ENCODE measurements around the gene ABO.

GRCh38 chr9:133309608-133310007 is 34.6 kb upstream of the ABO start:
- TF ChIP-seq, protein P1, sequence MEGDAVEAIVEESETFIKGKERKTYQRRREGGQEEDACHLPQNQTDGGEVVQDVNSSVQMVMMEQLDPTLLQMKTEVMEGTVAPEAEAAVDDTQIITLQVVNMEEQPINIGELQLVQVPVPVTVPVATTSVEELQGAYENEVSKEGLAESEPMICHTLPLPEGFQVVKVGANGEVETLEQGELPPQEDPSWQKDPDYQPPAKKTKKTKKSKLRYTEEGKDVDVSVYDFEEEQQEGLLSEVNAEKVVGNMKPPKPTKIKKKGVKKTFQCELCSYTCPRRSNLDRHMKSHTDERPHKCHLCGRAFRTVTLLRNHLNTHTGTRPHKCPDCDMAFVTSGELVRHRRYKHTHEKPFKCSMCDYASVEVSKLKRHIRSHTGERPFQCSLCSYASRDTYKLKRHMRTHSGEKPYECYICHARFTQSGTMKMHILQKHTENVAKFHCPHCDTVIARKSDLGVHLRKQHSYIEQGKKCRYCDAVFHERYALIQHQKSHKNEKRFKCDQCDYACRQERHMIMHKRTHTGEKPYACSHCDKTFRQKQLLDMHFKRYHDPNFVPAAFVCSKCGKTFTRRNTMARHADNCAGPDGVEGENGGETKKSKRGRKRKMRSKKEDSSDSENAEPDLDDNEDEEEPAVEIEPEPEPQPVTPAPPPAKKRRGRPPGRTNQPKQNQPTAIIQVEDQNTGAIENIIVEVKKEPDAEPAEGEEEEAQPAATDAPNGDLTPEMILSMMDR (conservative IDR thresholded peaks at IDR 0.05), result no peak
- TF ChIP-seq EZH2 (IDR thresholded peaks at IDR 0.05; ENCODE audit: low read depth), result no peak
